ENCODE measurements around the gene SPOCK1. TPM values are rescaled to one million over a fixed set of nuclear protein-coding genes. Genes with fewer than 3 reads are reported as not detected.

Gene SPOCK1
- total and polyA plus RNA-seq, 4 donors = 0.07 to 0.18 (median 0.17) TPM; not detected in 1

- no peaks in the 10 kb centered on the region for H3K4me1 ChIP-seq (ENCODE audit: control insufficient read depth in 4 of 4, insufficient read depth in 4 of 4, low read length in 3 of 4)
- H3K27me3 ChIP-seq (ENCODE audit: control insufficient read depth in 4 of 4, insufficient read depth in 4 of 4, low read length in 3 of 4) = no peaks in the 10 kb centered on the region
- no peak for TF ChIP-seq YY1 (IDR thresholded peaks at IDR 0.05)
- TF ChIP-seq HNF4A (conservative IDR thresholded peaks at IDR 0.05) = no peak
- TF ChIP-seq RAD21 (IDR thresholded peaks at IDR 0.05) = no peak
- no peak for TF ChIP-seq GABPA (IDR thresholded peaks at IDR 0.05 in 1 of 2, conservative IDR thresholded peaks at IDR 0.05 in 1 of 2)
- no peak for DNase-seq (ENCODE audit: low spot score)
- H3K9ac ChIP-seq (ENCODE audit: low read depth in 1 of 2, low read length in 2 of 2) = no peak overlapping the region
- WGBS = 73% methylated on average over 3 of the region's 3 CpGs
- H3K36me3 ChIP-seq (ENCODE audit: control insufficient read depth in 4 of 4, insufficient read depth in 3 of 4, low read depth in 1 of 4, low read length in 3 of 4) = no peaks in the 10 kb centered on the region
- no peak overlapping the region for H3K4me3 ChIP-seq (ENCODE audit: low read depth in 1 of 3, low read length in 3 of 3)
- H3K9me3 ChIP-seq (ENCODE audit: control insufficient read depth in 4 of 4, low read length in 3 of 4) = no peaks in the 10 kb centered on the region
- H3K27ac ChIP-seq (ENCODE audit: low read depth in 1 of 2, low read length in 2 of 2) = no peak overlapping the region
Observed at GRCh38 chr5:137399911-137400310, 99.2 kb downstream of the SPOCK1 start.

- Histone ChIP-seq H3K27ac (ENCODE audit: low read depth in 1 of 2, low read length in 2 of 2) (no peak overlapping the region), H3K4me3 (ENCODE audit: low read depth in 1 of 3, low read length in 3 of 3) (no peak overlapping the region), H3K4me1 (ENCODE audit: control insufficient read depth in 4 of 4, insufficient read depth in 4 of 4, low read length in 3 of 4) (no peaks in the 10 kb centered on the region), H3K9ac (ENCODE audit: low read depth in 1 of 2, low read length in 2 of 2) (no peak overlapping the region), H3K27me3 (ENCODE audit: control insufficient read depth in 4 of 4, insufficient read depth in 4 of 4, low read length in 3 of 4) (no peaks in the 10 kb centered on the region), H3K36me3 (ENCODE audit: control insufficient read depth in 4 of 4, insufficient read depth in 3 of 4, low read depth in 1 of 4, low read length in 3 of 4) (no peaks in the 10 kb centered on the region), H3K9me3 (ENCODE audit: control insufficient read depth in 4 of 4, low read length in 3 of 4) (no peaks in the 10 kb centered on the region)
- 74% methylated on average over 3 of the region's 3 CpGs for WGBS
- TF ChIP-seq TAF1 (conservative IDR thresholded peaks at IDR 0.05) (no peak), CTCF (IDR thresholded peaks at IDR 0.05; ENCODE audit: low read depth, low read length, missing input control) (no peak), RAD21 (IDR thresholded peaks at IDR 0.05) (no peak), HNF4A (conservative IDR thresholded peaks at IDR 0.05) (no peak), FOXA2 (IDR thresholded peaks at IDR 0.05) (no peak), MAX (IDR thresholded peaks at IDR 0.05) (no peak), YY1 (IDR thresholded peaks at IDR 0.05) (no peak), HNF4G (IDR thresholded peaks at IDR 0.05) (no peak), SP1 (IDR thresholded peaks at IDR 0.05) (no peak), GABPA (IDR thresholded peaks at IDR 0.05 in 1 of 2, conservative IDR thresholded peaks at IDR 0.05 in 1 of 2) (no peak), REST (IDR thresholded peaks at IDR 0.05) (no peak), ATF3 (IDR thresholded peaks at IDR 0.05) (no peak), RXRA (IDR thresholded peaks at IDR 0.05) (no peak), ZBTB33 (IDR thresholded peaks at IDR 0.05) (no peak), NR2F2 (IDR thresholded peaks at IDR 0.05) (no peak)
- no peak for DNase-seq (ENCODE audit: low spot score)
Observed at GRCh38 chr5:137398751-137399150, 100.4 kb downstream of the SPOCK1 start.
